Measurements from ENCODE around the gene RBMS3. TPM values are rescaled to one million over a fixed set of nuclear protein-coding genes. Genes with fewer than 3 reads are reported as not detected.

Gene RBMS3
- total RNA-seq, 1 experiment from 2014 or later = 8.7 TPM

GRCh38 chr3:29239376-29239775 is 41.5 kb upstream of the RBMS3 start:
- H3K4me3 Mint-ChIP-seq = no peak overlapping the region
- peaks cover 36% of the 10 kb centered on the region for H3K4me1 Mint-ChIP-seq
- no peak for DNase-seq (ENCODE audit: low spot score)
- peaks cover 4% of the 10 kb centered on the region; the same call in 1 of the 2 replicates for H3K36me3 Mint-ChIP-seq
- no peak overlapping the region for H3K27ac Mint-ChIP-seq
- TF ChIP-seq MAX (CRISPR knock-in tag; IDR thresholded peaks at IDR 0.05) (no peak), PRRX2 (CRISPR knock-in tag; IDR thresholded peaks at IDR 0.05) (no peak), ZNF423 (CRISPR knock-in tag; IDR thresholded peaks at IDR 0.05) (no peak), NR1H2 (CRISPR knock-in tag; IDR thresholded peaks at IDR 0.05) (no peak), ZNF512 (CRISPR knock-in tag; IDR thresholded peaks at IDR 0.05; ENCODE audit: borderline replicate concordance) (no peak), AFF4 (CRISPR knock-in tag; IDR thresholded peaks at IDR 0.05; ENCODE audit: borderline replicate concordance) (no peak), NR3C1 (CRISPR knock-in tag; conservative IDR thresholded peaks at IDR 0.05; ENCODE audit: low read depth) (no peak), FOXP4 (CRISPR knock-in tag; IDR thresholded peaks at IDR 0.05) (no peak), ZNF232 (CRISPR knock-in tag; IDR thresholded peaks at IDR 0.05) (no peak), ZNF263 (CRISPR knock-in tag; IDR thresholded peaks at IDR 0.05; ENCODE audit: low read depth) (no peak), NR2C2 (CRISPR knock-in tag; IDR thresholded peaks at IDR 0.05) (no peak), IRF1 (CRISPR knock-in tag; IDR thresholded peaks at IDR 0.05) (no peak), IRF2 (CRISPR knock-in tag; IDR thresholded peaks at IDR 0.05; ENCODE audit: borderline replicate concordance, low read depth) (no peak), ATF3 (CRISPR knock-in tag; conservative IDR thresholded peaks at IDR 0.05) (no peak), SP1 (CRISPR knock-in tag; conservative IDR thresholded peaks at IDR 0.05) (no peak), FOXK1 (CRISPR knock-in tag; IDR thresholded peaks at IDR 0.05) (no peak), ZNF396 (CRISPR knock-in tag; IDR thresholded peaks at IDR 0.05; ENCODE audit: borderline replicate concordance) (no peak)
- peaks cover 15% of the 10 kb centered on the region for H3K9me3 Mint-ChIP-seq
- ChIA-PET CTCF (no interaction called here), POLR2A (no interaction called here)
- H3K27me3 Mint-ChIP-seq (ENCODE audit: low read depth) = no peaks in the 10 kb centered on the region
- ATAC-seq = no peak

- Mint-ChIP-seq H3K27me3 (ENCODE audit: low read depth) (no peaks in the 10 kb centered on the region), H3K27ac (no peak overlapping the region), H3K4me3 (no peak overlapping the region), H3K9me3 (peaks cover 15% of the 10 kb centered on the region), H3K36me3 (peaks cover 4% of the 10 kb centered on the region; the same call in 1 of the 2 replicates), H3K4me1 (peaks cover 39% of the 10 kb centered on the region)
- ChIA-PET CTCF (no interaction called here), POLR2A (no interaction called here)
- ATAC-seq (0 out of 2 replicates have a peak, but pooled peaks have one; percentile 20), DNase-seq (ENCODE audit: low spot score) (no peak)
- TF ChIP-seq ZNF425 (CRISPR knock-in tag; conservative IDR thresholded peaks at IDR 0.05) (no peak), HMGA2 (CRISPR knock-in tag; IDR thresholded peaks at IDR 0.05) (no peak), FOXP1 (CRISPR knock-in tag; IDR thresholded peaks at IDR 0.05; ENCODE audit: borderline replicate concordance) (no peak), MLX (CRISPR knock-in tag; IDR thresholded peaks at IDR 0.05) (no peak), FOXK1 (CRISPR knock-in tag; IDR thresholded peaks at IDR 0.05) (no peak), CREB1 (CRISPR knock-in tag; IDR thresholded peaks at IDR 0.05) (no peak), E2F1 (CRISPR knock-in tag; IDR thresholded peaks at IDR 0.05) (no peak), GTF2I (CRISPR knock-in tag; conservative IDR thresholded peaks at IDR 0.05) (no peak)
Measured at GRCh38 chr3:29240248-29240647, 40.6 kb upstream of the RBMS3 start.

Measured in WTC11 (cell line).